T-helper 17 cell (primary cell): Measurements from ENCODE around the gene MLIP. TPM values are rescaled to one million over a fixed set of nuclear protein-coding genes. Genes with fewer than 3 reads are reported as not detected.

Experiments used
- ATAC-seq: fragments of 150-1000 bp; cut with Tn5 transposase; 2 replicates; pipeline ENCODE4 v1.10.0; 2021; ENCODE audit warnings: mild to moderate bottlenecking, moderate library complexity
- DNase-seq, 3 donors: peaks; one replicate each; pipeline versions ENCODE4 v3.0.0 to v3.0.0-alpha.2; 2020 to 2021
- H3K9me3 ChIP-seq: one replicate; pipeline ENCODE4 v1.7.0; 2013; ENCODE audit warnings: low read length, mild to moderate bottlenecking; ENCODE audit not compliant: control insufficient read depth, poor library complexity, severe bottlenecking
- H3K27ac Mint-ChIP-seq: one replicate; pipeline ENCODE4 v1.8.0; 2022; ENCODE audit warnings: mild to moderate bottlenecking, moderate library complexity, mixed read lengths
- H3K27me3 Mint-ChIP-seq: one replicate; pipeline ENCODE4 v1.8.0; 2022; ENCODE audit warnings: mixed read lengths
- H3K36me3 Mint-ChIP-seq: one replicate; pipeline ENCODE4 v1.8.0; 2022; ENCODE audit warnings: low read depth, mixed read lengths
- H3K4me1 Mint-ChIP-seq: one replicate; pipeline ENCODE4 v1.8.0; 2022; ENCODE audit warnings: mild to moderate bottlenecking, mixed read lengths
- H3K4me3 Mint-ChIP-seq: one replicate; pipeline ENCODE4 v1.8.0; 2022; ENCODE audit warnings: mild to moderate bottlenecking, moderate library complexity, mixed read lengths
- total RNA-seq, 4 donors: library from RNA in 2 of 4; stranded (reverse) in 2 of 4; gene quantifications; one replicate each; pipeline ENCODE4 v1.2.3 and lab custom pipeline; 2022 to 2026

Gene MLIP
- total RNA-seq, 2 donors from 2014 or later, result not detected

- Mint-ChIP-seq H3K36me3 (no peaks in the 10 kb centered on the region), H3K27ac (no peak overlapping the region), H3K4me1 (no peaks in the 10 kb centered on the region), H3K27me3 (no peaks in the 10 kb centered on the region), H3K4me3 (no peak overlapping the region)
- no peaks in the 10 kb centered on the region for H3K9me3 ChIP-seq
- DNase-seq, result no peak
- no peak for ATAC-seq
These were observed 151.7 kb downstream of the MLIP start for GRCh38 chr6:54262971-54263370.

- no peaks in the 10 kb centered on the region for H3K27me3 Mint-ChIP-seq
- H3K27ac Mint-ChIP-seq, result no peak overlapping the region
- no peaks in the 10 kb centered on the region for H3K9me3 ChIP-seq
- no peaks in the 10 kb centered on the region for H3K36me3 Mint-ChIP-seq
- no peak overlapping the region for H3K4me3 Mint-ChIP-seq
- no peak for DNase-seq
- ATAC-seq, result no peak
- H3K4me1 Mint-ChIP-seq, result no peaks in the 10 kb centered on the region
These were observed 153.5 kb downstream of the MLIP start for GRCh38 chr6:54264581-54265272.

GRCh38 chr6:54266400-54266923 lies 155.2 kb downstream of the MLIP start:
- DNase-seq, result no peak

GRCh38 chr6:54267798-54268197 lies 156.6 kb downstream of the MLIP start:
- H3K27ac Mint-ChIP-seq, result no peak overlapping the region
- ATAC-seq (no peak), DNase-seq (no peak)
- H3K4me1 Mint-ChIP-seq, result no peaks in the 10 kb centered on the region
- no peak overlapping the region for H3K4me3 Mint-ChIP-seq
- H3K36me3 Mint-ChIP-seq, result no peaks in the 10 kb centered on the region
- no peaks in the 10 kb centered on the region for H3K27me3 Mint-ChIP-seq
- no peaks in the 10 kb centered on the region for H3K9me3 ChIP-seq

More at GRCh38 chr6:54266400-54266923, 155.2 kb downstream of the MLIP start:
- no peaks in the 10 kb centered on the region for H3K9me3 ChIP-seq
- Mint-ChIP-seq H3K36me3 (no peaks in the 10 kb centered on the region), H3K27ac (no peak overlapping the region), H3K27me3 (no peaks in the 10 kb centered on the region), H3K4me3 (no peak overlapping the region), H3K4me1 (no peaks in the 10 kb centered on the region)
- no peak for ATAC-seq

- no peak for ATAC-seq
- H3K4me3 Mint-ChIP-seq, result no peak overlapping the region
- no peaks in the 10 kb centered on the region for H3K9me3 ChIP-seq
- no peaks in the 10 kb centered on the region for H3K36me3 Mint-ChIP-seq
- DNase-seq, result no peak
- no peak overlapping the region for H3K27ac Mint-ChIP-seq
- no peaks in the 10 kb centered on the region for H3K4me1 Mint-ChIP-seq
- H3K27me3 Mint-ChIP-seq, result no peaks in the 10 kb centered on the region
These were observed 162.1 kb downstream of the MLIP start for GRCh38 chr6:54273214-54273820.

GRCh38 chr6:54274383-54274782 lies 163.1 kb downstream of the MLIP start:
- no peaks in the 10 kb centered on the region for H3K9me3 ChIP-seq
- H3K4me3 Mint-ChIP-seq, result no peak overlapping the region
- ATAC-seq, result no peak
- H3K4me1 Mint-ChIP-seq, result no peaks in the 10 kb centered on the region
- H3K27me3 Mint-ChIP-seq, result no peaks in the 10 kb centered on the region
- DNase-seq, result no peak
- H3K36me3 Mint-ChIP-seq, result no peaks in the 10 kb centered on the region
- H3K27ac Mint-ChIP-seq, result no peak overlapping the region

- H3K9me3 ChIP-seq, result no peaks in the 10 kb centered on the region
- ATAC-seq, result no peak
- Mint-ChIP-seq H3K27ac (no peak overlapping the region), H3K4me1 (no peaks in the 10 kb centered on the region), H3K4me3 (no peak overlapping the region), H3K36me3 (no peaks in the 10 kb centered on the region), H3K27me3 (no peaks in the 10 kb centered on the region)
- no peak for DNase-seq
These were observed 170.9 kb downstream of the MLIP start for GRCh38 chr6:54282186-54282585.

- no peak overlapping the region for H3K4me3 Mint-ChIP-seq
- no peak for DNase-seq
- H3K4me1 Mint-ChIP-seq, result no peaks in the 10 kb centered on the region
- no peaks in the 10 kb centered on the region for H3K36me3 Mint-ChIP-seq
- ATAC-seq, result no peak
- H3K9me3 ChIP-seq, result no peaks in the 10 kb centered on the region
- no peaks in the 10 kb centered on the region for H3K27me3 Mint-ChIP-seq
- H3K27ac Mint-ChIP-seq, result no peak overlapping the region
These were observed 173.1 kb downstream of the MLIP start for GRCh38 chr6:54284161-54284860.

GRCh38 chr6:54285595-54285994 lies 174.4 kb downstream of the MLIP start:
- H3K9me3 ChIP-seq, result no peaks in the 10 kb centered on the region
- H3K27me3 Mint-ChIP-seq, result no peaks in the 10 kb centered on the region
- ATAC-seq, result no peak
- no peak overlapping the region for H3K27ac Mint-ChIP-seq
- no peaks in the 10 kb centered on the region for H3K4me1 Mint-ChIP-seq
- H3K36me3 Mint-ChIP-seq, result no peaks in the 10 kb centered on the region
- H3K4me3 Mint-ChIP-seq, result no peak overlapping the region
- DNase-seq, result no peak

- H3K27me3 Mint-ChIP-seq, result no peaks in the 10 kb centered on the region
- H3K4me3 Mint-ChIP-seq, result no peak overlapping the region
- ATAC-seq (no peak), DNase-seq (no peak)
- no peak overlapping the region for H3K27ac Mint-ChIP-seq
- no peaks in the 10 kb centered on the region for H3K36me3 Mint-ChIP-seq
- H3K9me3 ChIP-seq, result no peaks in the 10 kb centered on the region
- no peaks in the 10 kb centered on the region for H3K4me1 Mint-ChIP-seq
These were observed 174.9 kb downstream of the MLIP start for GRCh38 chr6:54286141-54286540.

GRCh38 chr6:54288474-54288873 lies 177.2 kb downstream of the MLIP start:
- Mint-ChIP-seq H3K4me3 (no peak overlapping the region), H3K4me1 (no peaks in the 10 kb centered on the region)

GRCh38 chr6:54289426-54289825 lies 178.2 kb downstream of the MLIP start:
- H3K27ac Mint-ChIP-seq, result no peak overlapping the region
- no peak for DNase-seq
- no peaks in the 10 kb centered on the region for H3K36me3 Mint-ChIP-seq
- H3K4me1 Mint-ChIP-seq, result no peaks in the 10 kb centered on the region
- no peak for ATAC-seq
- H3K27me3 Mint-ChIP-seq, result no peaks in the 10 kb centered on the region
- no peaks in the 10 kb centered on the region for H3K9me3 ChIP-seq
- H3K4me3 Mint-ChIP-seq, result no peak overlapping the region

More at GRCh38 chr6:54288474-54288873, 177.2 kb downstream of the MLIP start:
- ATAC-seq, result no peak
- Mint-ChIP-seq H3K36me3 (no peaks in the 10 kb centered on the region), H3K27me3 (no peaks in the 10 kb centered on the region), H3K27ac (no peak overlapping the region)
- DNase-seq, result no peak
- H3K9me3 ChIP-seq, result no peaks in the 10 kb centered on the region

- Mint-ChIP-seq H3K27ac (no peak overlapping the region), H3K27me3 (no peaks in the 10 kb centered on the region), H3K4me1 (no peaks in the 10 kb centered on the region), H3K36me3 (no peaks in the 10 kb centered on the region), H3K4me3 (no peak overlapping the region)
- H3K9me3 ChIP-seq, result no peaks in the 10 kb centered on the region
- DNase-seq (no peak), ATAC-seq (no peak)
These were observed 179.9 kb downstream of the MLIP start for GRCh38 chr6:54291146-54291545.
